Activated CD4-positive, CD25-positive, alpha-beta regulatory T cell (primary cell): ENCODE results near the gene ARAP1.

Experiments
- DNase-seq, 4 experiments: peaks; one replicate each; lab custom pipeline; 2025; lab: John Stamatoyannopoulos, UW

Gene ARAP1

DNA sequence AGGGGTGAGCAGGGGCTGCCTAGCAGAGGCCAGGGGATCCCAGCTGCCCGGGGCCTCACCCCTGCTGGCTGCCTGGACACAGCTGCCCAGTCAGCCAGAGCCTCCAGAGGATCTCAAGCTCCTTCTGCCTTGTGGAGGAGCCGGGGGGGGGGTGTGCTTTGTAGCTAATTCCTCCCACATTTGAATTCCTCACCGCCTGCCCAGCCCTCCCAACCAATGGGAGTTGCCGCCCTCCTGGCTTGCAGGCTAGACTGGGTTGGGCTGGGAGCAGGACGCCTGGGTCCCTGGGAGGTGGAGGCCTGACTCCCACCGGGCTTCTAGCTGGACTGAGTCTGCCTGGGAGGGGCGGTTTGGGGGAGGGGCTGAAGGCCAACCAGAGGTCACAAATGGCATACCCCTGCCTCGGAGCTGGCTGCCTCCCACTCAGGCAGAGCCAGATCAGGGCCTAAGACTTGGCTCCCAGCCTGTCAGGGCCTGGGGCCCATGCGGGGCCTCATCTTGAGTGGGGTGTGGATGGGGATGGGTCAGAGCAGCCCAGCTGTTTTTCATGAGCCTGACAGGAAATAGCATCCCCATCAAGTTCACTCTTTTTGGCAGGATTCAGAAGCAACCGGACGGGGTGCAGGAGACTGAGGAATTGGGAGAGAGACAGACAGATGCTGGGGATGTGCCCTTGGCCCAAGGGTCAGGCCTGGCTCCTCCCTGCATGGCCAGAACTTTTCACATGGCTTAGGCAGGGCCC, 48.8 kb downstream of the ARAP1 start:
- DNase-seq, result no peak

DNA sequence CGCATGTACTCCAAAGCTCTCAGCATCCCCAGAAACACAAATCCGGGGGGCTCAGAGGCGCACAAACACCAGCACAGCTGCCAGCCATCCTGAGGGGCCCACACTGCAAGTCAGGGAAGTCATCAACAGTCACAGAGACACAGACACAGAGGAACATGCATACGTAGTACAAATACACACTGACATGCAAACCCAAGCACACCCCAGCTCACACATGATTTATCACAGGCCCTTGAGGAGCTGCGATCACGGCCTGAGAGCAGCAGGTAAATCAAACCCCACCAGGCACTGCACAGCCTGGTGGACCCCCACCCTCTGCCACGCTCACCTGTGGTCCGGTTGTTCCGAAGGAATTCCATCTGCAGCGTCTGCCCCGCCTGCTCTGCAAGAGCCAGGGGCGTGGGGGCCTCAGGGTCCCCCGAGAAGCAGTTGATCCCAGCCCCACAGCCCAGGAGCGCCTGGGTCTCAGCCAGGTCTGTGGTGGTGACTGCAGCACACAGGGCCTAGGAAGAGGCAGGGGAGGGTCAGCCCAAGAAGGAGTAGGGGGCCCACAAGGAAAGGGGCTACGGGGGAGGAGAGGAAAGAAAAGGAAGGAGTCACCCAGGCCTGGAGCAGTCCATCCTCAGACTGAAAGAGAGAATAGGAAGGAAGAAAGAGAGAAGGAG, 49.5 kb downstream of the ARAP1 start:
- DNase-seq, result no peak

DNA sequence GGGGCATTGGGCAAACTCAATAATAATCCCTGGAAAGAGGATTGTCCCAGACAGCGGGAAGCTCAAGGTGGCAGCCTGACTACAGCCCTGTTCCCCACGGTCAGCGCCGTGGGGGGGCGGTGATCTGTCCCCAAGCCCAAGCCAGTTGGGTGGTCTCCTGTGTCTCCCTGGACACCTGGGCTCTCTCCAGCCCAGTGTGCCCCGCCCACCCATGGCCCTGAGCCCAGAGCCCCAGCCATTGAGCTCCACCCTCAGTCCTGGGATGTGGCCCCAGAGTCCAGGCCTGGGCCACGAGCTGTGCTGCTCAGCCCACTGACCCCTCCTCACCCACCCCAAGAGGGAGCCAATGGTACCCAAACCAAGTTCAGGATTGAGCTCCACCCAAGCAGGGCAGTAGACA, 50.1 kb downstream of the ARAP1 start:
- DNase-seq, result no peak

DNA sequence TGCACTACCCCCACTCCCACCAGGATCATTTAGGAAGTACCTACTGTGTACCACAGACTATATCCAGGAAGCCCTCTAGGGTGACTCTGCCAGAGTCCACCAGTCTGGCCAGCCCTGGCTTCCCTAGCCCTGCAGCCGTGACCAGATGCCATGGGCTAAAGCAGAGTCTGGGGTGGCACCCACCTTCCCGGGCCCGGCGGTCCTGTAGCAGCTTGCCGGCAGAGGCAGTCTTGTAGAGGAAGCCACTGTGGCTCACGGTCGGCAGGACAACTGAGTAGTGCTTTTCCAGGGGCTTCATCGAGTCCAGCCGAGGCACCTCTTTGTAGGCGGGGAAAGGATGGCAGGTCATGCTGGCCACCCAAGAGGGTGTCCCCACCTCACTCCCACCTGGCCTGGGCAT, 50.7 kb downstream of the ARAP1 start:
- DNase-seq, result no peak

DNA sequence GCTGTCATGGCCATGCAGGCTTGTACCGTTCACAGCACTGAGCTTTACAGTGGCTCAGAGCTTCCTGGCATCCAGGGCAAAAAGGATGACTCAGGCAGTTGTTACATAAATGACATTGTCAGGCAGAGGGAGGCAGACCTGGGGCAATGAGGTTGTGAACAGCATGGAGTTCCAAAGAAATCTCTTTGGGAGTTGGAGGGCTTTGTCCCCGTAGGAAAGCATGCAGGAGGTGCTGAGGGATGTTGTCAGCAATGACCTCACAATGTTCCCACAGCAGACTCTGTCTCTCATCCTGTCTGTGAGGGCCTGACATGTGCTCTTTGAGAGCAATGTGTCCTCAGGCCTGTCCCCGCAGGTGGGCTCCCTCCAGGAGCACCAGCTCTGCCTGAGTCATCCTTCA, 52.1 kb downstream of the ARAP1 start:
- no peak for DNase-seq

DNA sequence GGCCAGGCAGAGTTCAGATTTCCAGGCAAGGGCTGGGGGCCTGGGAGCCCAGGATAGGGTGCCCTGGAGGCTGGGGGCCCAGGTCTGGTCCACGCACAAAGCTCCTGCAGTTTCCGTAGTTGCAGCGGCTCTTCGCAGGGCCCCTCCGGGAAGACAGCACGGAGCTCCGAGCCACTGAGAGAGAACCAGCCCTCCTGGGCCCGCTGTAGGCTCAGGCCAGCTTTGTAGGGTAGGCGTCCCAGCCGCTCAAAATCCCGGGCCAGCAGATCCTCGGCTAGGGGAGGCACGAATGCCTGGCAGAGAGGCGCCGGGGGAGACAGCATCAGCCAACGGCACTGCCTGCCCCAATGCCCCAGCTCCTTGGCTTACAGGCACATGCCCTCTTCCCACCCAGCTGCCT, 54.4 kb downstream of the ARAP1 start:
- no peak for DNase-seq

DNA sequence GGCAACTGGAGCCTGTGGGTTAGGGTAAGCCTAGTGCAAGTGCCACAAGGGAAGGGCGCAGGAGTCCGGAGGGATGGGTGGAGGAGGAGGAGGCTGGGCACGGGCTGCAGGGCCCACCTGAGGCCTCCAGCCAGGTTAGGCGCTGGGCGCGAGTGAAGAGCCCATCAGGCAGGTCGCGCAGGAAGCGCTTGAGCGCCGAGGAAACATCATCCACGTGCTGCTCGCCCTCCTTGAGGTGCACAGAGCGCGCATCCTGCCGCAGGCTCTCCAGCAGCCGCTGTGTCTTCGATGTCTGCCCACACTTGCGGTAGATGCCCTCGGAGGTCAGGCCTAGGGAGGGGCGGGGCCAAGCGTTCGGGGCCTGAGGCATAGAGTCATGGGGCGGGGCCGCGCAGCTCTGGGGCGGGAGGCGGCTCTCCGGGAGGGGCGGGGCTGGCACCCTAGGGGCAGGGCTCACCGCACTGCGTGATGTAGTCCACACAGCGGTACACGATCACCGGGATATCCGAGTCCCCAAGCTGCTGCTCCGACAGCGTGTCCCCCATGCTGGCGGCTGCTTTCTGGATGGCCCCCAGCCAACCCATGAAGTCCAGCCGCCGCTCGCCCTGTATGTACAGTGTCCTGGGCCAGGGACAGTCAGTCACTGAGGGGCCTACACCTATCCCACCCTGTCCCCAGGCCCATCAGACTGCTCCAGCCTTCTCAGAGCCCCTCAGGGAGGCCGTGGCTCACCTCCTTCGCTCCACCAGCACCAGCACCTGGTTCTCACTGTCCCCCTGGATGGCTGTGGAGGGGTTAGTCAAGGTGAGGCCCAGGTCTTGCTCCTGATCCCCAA, 55.1 kb downstream of the ARAP1 start:
- DNase-seq, result no peak

DNA sequence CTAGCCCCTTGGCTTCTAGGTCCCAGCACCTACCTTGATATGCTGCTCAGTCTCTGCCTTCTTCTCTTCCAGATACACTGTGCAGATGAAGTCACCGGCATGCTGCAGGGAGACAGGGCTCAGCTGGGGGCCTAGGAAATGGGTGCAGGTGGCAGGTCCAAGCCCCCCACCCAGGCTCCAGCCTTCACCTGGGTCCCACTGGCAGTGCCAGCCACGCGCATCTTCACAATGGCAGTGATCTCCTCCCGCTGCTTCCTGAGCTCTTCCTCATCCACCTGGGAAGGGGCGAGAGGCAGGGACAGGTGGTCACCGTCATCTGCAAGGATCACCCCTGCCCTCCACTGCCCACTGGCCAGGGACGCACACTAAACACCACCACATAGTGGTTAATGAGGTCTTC, 56.9 kb downstream of the ARAP1 start:
- DNase-seq, result no peak

DNA sequence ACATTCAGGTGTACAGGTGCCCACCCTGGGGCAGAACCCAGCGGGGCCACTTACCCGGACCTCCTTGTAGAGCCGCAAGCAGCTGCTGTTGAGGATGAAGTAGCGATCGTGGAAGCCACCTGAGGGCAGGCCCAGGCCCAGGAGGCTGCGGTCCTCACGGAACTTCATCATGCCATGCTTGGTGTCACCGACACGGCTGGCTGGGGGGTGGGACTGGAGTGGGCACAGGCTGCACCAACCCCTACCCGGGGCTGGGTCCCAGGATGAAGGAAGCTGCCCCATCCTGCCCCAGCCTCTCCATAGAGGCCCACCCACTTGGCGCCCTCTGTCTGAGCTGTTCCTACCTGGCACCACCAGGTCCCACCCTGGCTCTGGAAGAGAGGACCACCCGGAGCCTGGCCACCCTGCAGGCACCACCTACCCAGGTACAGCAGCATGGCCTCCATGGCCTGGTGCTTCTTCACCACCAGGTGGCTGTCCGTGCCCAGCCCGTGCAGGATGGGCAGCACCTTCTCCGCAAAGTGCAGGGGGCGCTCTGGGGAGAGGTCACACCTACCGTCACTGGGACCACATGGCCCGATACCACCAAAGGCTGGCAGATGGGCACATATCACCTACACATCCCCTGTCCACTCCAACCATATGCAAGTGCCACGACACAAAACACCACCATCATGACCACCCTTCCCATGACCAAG, 58.8 kb downstream of the ARAP1 start:
- DNase-seq, result no peak

DNA sequence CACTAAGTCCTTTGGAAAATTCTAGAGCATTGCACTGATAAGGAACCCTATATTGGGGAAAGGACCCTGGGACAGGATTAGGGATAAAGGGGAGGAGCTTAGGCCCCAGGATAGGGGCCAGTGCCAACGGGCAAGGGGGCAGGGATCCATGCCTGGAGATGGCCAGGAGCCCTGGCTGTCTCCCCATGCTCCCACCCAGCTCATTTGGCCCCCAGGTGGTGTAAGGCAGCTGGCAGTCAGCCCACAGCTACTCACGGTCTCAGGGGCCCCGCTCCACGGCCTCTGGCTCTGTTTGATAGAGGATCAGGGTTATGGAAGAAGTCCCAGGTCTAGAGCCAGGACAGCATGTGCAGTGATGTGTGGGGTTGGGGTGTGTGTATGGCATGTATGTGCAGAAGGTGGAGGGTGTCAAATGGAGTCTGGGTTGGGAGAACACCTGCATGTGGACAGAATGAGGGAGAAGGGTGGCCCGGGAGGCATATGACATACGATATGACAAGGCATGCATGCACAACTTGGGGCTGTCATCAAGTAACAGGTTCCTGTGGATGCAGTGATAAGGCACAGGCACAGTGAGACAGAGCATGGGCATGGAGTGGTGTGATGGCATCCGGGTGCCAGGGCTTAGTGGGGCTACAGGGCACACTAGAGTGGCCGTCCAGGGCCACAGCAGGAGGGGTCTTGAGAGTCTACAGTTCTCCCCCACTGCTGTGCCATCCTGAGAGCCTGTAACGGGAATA, 59.5 kb downstream of the ARAP1 start:
- no peak for DNase-seq

DNA sequence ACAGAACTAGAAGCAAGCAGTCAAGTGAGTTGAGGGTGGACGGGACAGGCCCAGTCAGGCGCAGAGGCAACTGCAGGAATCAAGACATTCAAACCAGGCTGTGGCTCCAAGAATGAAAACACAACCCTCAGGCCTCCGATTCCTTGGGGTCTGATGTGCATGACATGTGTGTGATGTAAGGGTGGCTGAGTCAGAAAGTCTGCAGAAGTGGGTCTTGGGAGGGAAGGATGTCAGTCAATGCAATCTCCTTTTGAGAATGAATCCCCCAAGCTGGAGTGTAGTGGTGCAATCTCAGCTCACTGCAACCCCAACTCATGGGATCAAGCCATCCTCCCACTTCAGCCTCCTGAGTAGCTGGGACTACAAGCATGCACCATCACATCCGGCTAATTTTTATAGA, 62.0 kb downstream of the ARAP1 start:
- DNase-seq, result no peak

DNA sequence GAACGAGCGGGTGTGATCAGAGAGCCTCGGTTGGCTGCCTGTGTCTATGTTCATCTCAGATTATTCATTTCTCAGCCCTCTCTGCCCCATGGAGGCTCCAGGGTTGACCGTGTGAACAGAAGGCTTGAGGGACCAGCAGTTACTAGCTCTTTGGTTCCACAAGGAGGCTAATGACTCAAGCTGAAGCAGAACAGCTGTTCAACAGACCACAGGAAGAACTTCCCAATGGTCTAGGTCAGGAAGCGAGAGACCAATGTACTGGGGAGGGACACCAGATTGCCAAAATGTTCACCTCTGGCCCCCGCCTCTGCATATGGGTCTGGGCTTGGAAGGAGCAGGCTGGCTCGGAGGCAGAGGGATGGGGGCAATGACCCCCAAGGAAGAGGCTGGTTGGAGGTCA, 63.3 kb downstream of the ARAP1 start:
- no peak for DNase-seq

DNA sequence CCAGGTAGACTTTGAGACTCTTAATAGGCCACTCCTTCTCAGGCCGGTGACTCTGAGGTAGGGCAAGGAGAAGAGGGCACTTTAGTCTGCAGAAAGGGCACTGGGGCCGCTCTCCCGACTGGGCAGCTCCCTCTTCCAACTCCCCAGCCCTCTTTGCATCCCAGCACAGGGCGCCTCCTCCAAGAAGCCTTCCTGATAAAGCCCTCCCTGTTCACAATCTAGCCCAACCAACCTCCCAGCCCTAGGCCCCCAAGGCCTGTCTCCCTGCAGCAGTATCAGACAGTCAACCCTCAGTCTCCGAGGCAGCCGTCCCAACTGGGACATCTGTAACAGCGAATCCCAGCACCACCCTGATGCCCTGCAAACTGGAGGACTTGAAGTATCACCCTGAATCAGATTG, 63.7 kb downstream of the ARAP1 start:
- DNase-seq, result no peak

DNA sequence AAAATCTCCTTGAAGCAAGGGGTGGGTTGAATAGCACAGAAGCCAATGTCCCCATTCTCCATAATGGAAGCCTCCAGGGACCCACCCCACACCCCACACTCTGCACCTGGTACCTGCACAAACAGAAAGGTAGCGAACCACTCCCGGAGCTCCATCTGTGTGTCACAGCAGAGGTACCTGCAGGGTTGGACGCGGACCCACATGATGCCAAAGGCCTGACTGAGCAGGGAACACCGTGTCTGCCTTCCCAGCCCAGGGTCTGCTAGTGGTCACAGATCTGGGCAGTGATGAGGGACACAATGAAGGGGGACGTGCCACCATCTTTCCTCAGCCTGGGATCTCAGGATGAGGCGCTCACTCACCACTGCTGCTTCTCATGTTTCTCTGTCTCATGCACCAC, 64.9 kb downstream of the ARAP1 start:
- DNase-seq, result no peak

DNA sequence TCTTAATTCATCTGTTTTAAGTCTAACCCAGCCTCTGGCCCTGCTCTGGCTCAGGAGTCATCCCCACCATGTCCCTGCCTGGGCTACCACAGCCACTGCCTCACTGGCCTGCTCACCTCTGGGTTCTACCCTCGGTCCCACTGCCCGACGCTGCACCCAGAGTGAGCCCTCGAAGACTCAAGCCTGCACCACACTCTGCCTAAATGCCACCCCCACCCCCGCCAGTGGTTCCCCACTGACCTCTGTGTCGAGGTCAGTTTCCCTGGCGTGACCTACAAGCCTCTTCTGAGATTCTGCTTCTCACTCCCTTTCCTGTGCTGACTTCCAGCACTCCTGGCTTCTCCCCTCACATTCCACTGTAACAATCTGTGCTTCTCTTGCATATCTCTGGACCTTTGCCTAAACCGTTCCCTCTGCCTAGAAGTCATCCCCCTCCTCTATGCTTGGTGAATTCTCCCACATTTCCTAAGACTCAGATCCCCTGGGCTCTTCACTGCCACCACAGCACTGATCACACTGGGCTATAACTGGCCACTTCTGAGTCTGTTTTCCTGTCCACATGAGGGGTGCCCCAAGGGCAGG, 65.5 kb downstream of the ARAP1 start:
- DNase-seq, result no peak

DNA sequence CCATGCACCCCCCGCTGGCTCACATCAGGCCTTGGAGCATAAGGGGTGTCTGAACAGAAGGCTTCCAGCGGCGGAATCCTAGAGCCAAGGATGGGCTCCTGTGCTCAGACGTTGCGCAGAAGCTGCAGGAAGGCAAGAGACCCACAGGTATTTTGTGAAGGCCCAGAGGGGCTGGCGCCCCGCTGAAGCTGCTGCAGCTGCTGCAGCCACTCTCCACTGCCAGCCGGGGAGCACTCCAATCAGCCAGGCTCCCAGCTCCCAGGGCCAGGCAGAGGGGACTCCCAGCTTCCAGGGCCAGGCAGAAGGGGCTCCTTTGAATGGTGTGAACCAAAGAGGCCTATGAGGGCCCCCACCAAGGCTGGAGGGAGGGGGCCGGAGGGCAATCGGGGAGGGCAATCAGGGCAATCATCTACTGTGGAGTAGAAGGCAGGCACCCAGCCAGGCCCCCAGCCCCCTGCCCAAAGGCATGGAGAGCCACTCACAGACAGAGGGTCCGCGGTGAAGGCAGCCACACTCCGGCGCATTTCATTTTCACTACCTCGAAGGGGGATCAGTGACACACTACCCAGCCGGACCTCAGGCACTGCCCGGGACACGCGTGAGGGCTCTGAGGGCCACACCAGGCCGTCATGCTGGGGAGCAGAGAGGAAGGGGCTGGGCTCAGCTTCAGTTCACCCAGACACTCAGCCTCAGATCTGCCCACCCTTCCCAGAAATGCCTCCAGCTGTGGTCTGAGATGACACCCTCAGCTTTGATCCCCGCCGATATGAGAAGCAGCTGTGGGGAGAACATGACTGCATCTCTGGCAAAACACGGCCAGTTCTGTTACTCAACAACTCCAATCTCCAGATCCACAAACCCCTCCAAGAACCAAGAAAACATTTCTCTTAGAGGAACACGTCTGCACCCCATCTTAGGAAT, 66.4 kb downstream of the ARAP1 start:
- DNase-seq, result no peak

DNA sequence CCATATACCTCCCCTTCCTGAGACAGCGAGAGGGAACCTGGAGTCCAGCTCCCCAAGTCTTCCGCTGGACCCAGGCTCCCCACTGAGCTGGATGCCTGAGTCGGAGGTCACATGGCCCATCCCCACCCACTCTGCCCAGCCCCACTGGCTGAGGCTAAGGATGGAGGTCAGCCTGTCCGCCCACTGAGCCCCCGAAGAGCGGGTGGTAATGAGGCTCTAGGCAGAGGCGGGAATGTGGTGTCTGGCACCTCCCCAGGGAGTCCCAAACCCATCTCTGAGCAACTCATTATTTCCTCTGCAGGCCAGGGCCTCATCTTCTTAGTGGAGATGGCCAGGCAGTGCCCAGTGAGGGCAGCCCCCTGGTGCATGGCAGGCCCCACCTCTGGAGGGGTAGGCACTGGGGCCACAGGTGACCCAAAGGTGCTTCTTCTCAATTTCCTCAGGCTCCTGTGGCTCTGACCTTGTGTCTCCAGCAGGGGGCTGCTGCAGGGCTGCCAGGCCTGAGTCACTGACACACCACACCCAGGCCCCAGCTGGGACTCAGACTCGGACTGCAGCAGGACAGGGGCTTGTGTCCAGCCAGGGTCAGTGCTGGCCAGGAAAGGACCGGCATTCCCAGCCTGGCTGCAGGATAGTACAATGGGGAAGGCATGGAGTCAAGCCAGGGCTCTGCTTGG, 67.8 kb downstream of the ARAP1 start:
- DNase-seq, result peak in 1 of 4 experiments; percentile 16

DNA sequence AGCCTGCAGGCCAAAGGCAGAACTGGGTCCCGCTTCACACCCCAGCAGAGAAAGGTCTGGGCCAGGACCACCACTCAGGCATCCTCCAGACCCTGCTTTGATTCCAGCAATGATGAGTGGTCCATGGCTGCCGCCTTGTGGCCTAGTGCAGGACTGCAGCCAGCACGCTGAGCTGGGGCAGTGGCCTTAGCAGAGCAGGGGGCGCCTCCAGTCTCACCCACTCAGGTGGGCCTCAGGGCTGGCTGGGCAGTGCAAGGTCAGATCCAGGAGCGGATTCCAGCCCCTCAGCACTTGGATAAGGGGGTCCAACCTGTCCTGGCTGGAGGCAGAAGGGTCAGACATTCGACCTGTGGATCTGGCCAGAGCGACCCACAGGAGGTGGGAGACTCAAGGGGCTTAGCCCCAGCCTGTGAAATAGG, 68.4 kb downstream of the ARAP1 start:
- DNase-seq, result peak; percentile 39 to 65 (median 46)

DNA sequence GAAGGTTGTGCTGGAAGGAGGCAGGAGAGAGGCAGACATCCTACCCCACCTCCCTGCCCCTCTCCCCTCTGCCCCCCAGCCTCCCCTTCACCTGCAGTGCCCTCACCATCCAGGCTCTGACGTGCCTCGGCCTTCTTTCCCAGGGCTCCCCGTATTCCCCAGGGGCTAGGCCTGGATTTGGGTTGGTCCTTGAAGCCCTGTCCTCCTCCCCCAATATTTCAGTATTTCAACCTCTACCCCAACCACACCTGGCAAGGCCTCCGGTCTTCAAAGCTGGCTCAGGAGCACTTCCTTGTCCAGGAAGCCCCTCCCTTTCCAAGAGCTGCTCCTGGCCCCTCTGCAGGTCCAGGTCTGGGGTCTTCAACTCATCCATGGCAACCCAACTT, 69.4 kb downstream of the ARAP1 start:
- DNase-seq, result no peak
